ENCODE measurements around the gene TCOF1.

DNA sequence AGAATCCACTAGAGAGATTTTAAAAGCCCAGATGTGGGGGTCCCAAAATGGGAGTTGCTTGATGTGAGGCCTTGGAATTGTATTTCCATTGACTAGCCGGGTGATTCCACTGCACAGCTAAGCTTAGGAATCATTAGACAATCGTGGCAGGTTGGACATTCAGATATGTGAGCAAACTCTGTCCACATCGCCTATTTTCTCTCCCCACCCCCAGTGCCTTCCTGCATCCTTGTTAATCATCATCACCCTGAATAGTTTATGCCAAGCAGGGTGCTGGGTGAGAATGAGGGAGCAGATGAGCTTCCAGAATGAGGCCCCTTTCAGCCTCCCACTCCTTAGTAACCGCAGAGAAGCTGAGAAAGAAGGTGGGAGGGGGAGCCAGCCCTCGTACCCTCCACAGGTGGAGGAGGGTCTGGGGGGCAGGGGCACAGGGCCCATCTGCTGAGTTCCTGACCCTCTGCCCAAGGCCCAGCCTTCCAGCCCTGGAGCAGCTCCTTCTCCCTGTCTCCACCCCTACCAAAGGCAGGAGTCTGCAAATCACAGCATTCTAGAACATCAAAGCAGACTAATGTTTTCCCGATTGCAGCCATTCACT is 7.7 kb upstream of the TCOF1 start:
- no peak for TF ChIP-seq EGR1 (IDR thresholded peaks at IDR 0.05)
- TF ChIP-seq TAF1 (IDR thresholded peaks at IDR 0.05; ENCODE audit: low read depth): no peak
- no peak for TF ChIP-seq CEBPB (IDR thresholded peaks at IDR 0.05)
- TF ChIP-seq NFIC (IDR thresholded peaks at IDR 0.05): no peak
